ENCODE measurements around the gene SEC63. TPM values are rescaled to one million over a fixed set of nuclear protein-coding genes. Genes with fewer than 3 reads are reported as not detected.
"Not testable (repeated sequence)": the region's sequence is repeated elsewhere in the genome, so short reads cannot be mapped to it uniquely, and the experiment has no call there.

The SEC63 gene
- total RNA-seq, 2 donors from 2014 or later: 65.7 to 74.8 TPM

GRCh38 chr6:107894809-107895396 is 63.1 kb downstream of the SEC63 start:
- no peaks in the 10 kb centered on the region for H3K27me3 Mint-ChIP-seq (ENCODE audit: insufficient read depth)
- peaks cover 94% of the 10 kb centered on the region for H3K36me3 ChIP-seq (ENCODE audit: control insufficient read depth, insufficient read depth, low read length)
- H3K4me3 Mint-ChIP-seq: no peak overlapping the region
- peaks cover 7% of the 10 kb centered on the region for H3K9me3 ChIP-seq (ENCODE audit: control insufficient read depth, low read length)
- H3K9me3 Mint-ChIP-seq: peaks cover 11% of the 10 kb centered on the region
- H3K4me3 ChIP-seq (ENCODE audit: low read length): no peak overlapping the region
- H3K9ac ChIP-seq (ENCODE audit: extremely low read depth, low read length, poor library complexity, severe bottlenecking): no peak overlapping the region
- H3K36me3 Mint-ChIP-seq (ENCODE audit: low read depth): peaks cover 80% of the 10 kb centered on the region
- no peak for TF ChIP-seq CTCF (conservative IDR thresholded peaks at IDR 0.05)
- no peak overlapping the region for H3K27ac Mint-ChIP-seq
- no peaks in the 10 kb centered on the region for H3K4me1 Mint-ChIP-seq
- H3K27ac ChIP-seq (ENCODE audit: low read depth, low read length): no peak overlapping the region
- no peak for DNase-seq
- no peaks in the 10 kb centered on the region for H3K27me3 ChIP-seq (ENCODE audit: control insufficient read depth, insufficient read depth, low read length, poor library complexity, severe bottlenecking)
- no peaks in the 10 kb centered on the region for H3K4me1 ChIP-seq (ENCODE audit: control insufficient read depth, insufficient read depth, low read length)

- H3K36me3 Mint-ChIP-seq (ENCODE audit: low read depth): peaks cover 85% of the 10 kb centered on the region
- Histone ChIP-seq H3K9me3 (ENCODE audit: control insufficient read depth, low read length) (peaks cover 17% of the 10 kb centered on the region), H3K36me3 (ENCODE audit: control insufficient read depth, insufficient read depth, low read length) (peaks cover 59% of the 10 kb centered on the region)
- not testable (repeated sequence) for H3K27ac ChIP-seq (ENCODE audit: low read depth, low read length); H3K27me3 ChIP-seq (ENCODE audit: control insufficient read depth, insufficient read depth, low read length, poor library complexity, severe bottlenecking); H3K9ac ChIP-seq (ENCODE audit: extremely low read depth, low read length, poor library complexity, severe bottlenecking); H3K4me1 Mint-ChIP-seq; DNase-seq; H3K4me3 Mint-ChIP-seq; H3K27me3 Mint-ChIP-seq (ENCODE audit: insufficient read depth); H3K4me3 ChIP-seq (ENCODE audit: low read length); H3K27ac Mint-ChIP-seq; H3K4me1 ChIP-seq (ENCODE audit: control insufficient read depth, insufficient read depth, low read length)
- WGBS, 2 experiments (ENCODE audit: insufficient coverage in 1 of 2, insufficient read length in 1 of 2): 96 to 100% methylated on average over 3 to 4 of the region's 4 CpGs
- H3K9me3 Mint-ChIP-seq: peaks cover 45% of the 10 kb centered on the region
Observed at GRCh38 chr6:107890431-107890830, 67.6 kb downstream of the SEC63 start.

- DNase-seq; H3K4me1 ChIP-seq (ENCODE audit: control insufficient read depth, insufficient read depth, low read length); H3K4me3 Mint-ChIP-seq; H3K27ac ChIP-seq (ENCODE audit: low read depth, low read length); H3K4me1 Mint-ChIP-seq; H3K27me3 ChIP-seq (ENCODE audit: control insufficient read depth, insufficient read depth, low read length, poor library complexity, severe bottlenecking); H3K27me3 Mint-ChIP-seq (ENCODE audit: insufficient read depth); H3K9ac ChIP-seq (ENCODE audit: extremely low read depth, low read length, poor library complexity, severe bottlenecking); H3K4me3 ChIP-seq (ENCODE audit: low read length); H3K27ac Mint-ChIP-seq: not testable (repeated sequence)
- 80 to 94% methylated on average over 1 to 5 of the region's 5 CpGs for WGBS, 2 experiments (ENCODE audit: insufficient coverage in 1 of 2, insufficient read length in 1 of 2)
- peaks cover 51% of the 10 kb centered on the region for H3K36me3 ChIP-seq (ENCODE audit: control insufficient read depth, insufficient read depth, low read length)
- H3K36me3 Mint-ChIP-seq (ENCODE audit: low read depth): peaks cover 53% of the 10 kb centered on the region
- peaks cover 14% of the 10 kb centered on the region for H3K9me3 ChIP-seq (ENCODE audit: control insufficient read depth, low read length)
- H3K9me3 Mint-ChIP-seq: peaks cover 41% of the 10 kb centered on the region
Observed at GRCh38 chr6:107885950-107886349, 72.1 kb downstream of the SEC63 start.

- TF ChIP-seq CTCF (conservative IDR thresholded peaks at IDR 0.05): no peak
- Histone ChIP-seq H3K27me3 (ENCODE audit: control insufficient read depth, insufficient read depth, low read length, poor library complexity, severe bottlenecking) (no peaks in the 10 kb centered on the region), H3K36me3 (ENCODE audit: control insufficient read depth, insufficient read depth, low read length) (peaks cover 77% of the 10 kb centered on the region), H3K4me1 (ENCODE audit: control insufficient read depth, insufficient read depth, low read length) (no peaks in the 10 kb centered on the region), H3K27ac (ENCODE audit: low read depth, low read length) (no peak overlapping the region), H3K9me3 (ENCODE audit: control insufficient read depth, low read length) (no peaks in the 10 kb centered on the region), H3K9ac (ENCODE audit: extremely low read depth, low read length, poor library complexity, severe bottlenecking) (no peak overlapping the region), H3K4me3 (ENCODE audit: low read length) (no peak overlapping the region)
- no peaks in the 10 kb centered on the region for H3K4me1 Mint-ChIP-seq
- H3K36me3 Mint-ChIP-seq (ENCODE audit: low read depth): peaks cover 47% of the 10 kb centered on the region
- no peak for DNase-seq
- H3K27ac Mint-ChIP-seq: no peak overlapping the region
- no peak overlapping the region for H3K4me3 Mint-ChIP-seq
- H3K9me3 Mint-ChIP-seq: no peaks in the 10 kb centered on the region
- 93 to 98% methylated on average over 3 of the region's 3 CpGs for whole genome bisulfite sequencing, 2 experiments (ENCODE audit: insufficient coverage in 1 of 2, insufficient read length in 1 of 2)
- no peaks in the 10 kb centered on the region for H3K27me3 Mint-ChIP-seq (ENCODE audit: insufficient read depth)
Observed at GRCh38 chr6:107879941-107880340, 78.1 kb downstream of the SEC63 start.
